Mononuclear cell (primary cell): ENCODE results near the gene BCHE. TPM values are rescaled to one million over a fixed set of nuclear protein-coding genes. Genes with fewer than 3 reads are reported as not detected.
"Not testable (repeated sequence)": the region's sequence is repeated elsewhere in the genome, so short reads cannot be mapped to it uniquely, and the experiment has no call there.

Experiments used
- H3K27me3 ChIP-seq: 2 replicates; pipeline ENCODE4 v1.6.0; 2011; ENCODE audit warnings: low read length, control low read depth; ENCODE audit not compliant: insufficient read depth
- H3K4me1 ChIP-seq: 2 replicates; pipeline ENCODE4 v1.5.1; 2011; ENCODE audit warnings: mild to moderate bottlenecking, low read length, control low read depth; ENCODE audit not compliant: insufficient read depth
- H3K4me3 ChIP-seq: 2 replicates; pipeline ENCODE4 v1.5.1; 2011; ENCODE audit warnings: mild to moderate bottlenecking, low read length, moderate library complexity
- H3K9me3 ChIP-seq: 2 replicates; pipeline ENCODE4 v1.5.1; 2011; ENCODE audit warnings: low read depth, mild to moderate bottlenecking, control low read depth, low read length
- total RNA-seq: library from RNA; depleted of rRNA; stranded (reverse); fragments of >200 nt; gene quantifications from one replicate; pipeline ENCODE4 v1.2.3, GENCODE V29; 2012

BCHE gene
- total RNA-seq, 1 donor, result not detected

DNA sequence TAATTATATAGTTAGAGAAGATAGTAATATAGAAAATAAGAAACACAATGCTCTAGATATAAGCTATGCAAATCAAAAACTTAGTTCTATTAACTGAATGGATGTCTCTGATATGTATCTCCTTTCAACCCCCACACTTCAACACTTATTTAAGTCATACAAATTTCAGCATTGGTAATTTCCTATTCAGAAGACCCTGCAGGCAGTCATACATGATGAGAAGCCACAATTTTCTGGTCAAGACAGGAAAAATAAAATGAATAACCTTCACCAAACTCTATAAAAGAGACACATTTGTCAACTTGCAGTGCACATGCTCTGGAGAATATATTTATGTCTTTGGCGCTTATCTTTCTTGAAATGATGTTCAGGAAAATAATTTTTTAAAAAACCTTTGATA lies 578 bp upstream of the BCHE start:
- Histone ChIP-seq H3K27me3 (no peaks in the 10 kb centered on the region), H3K4me3 (no peak overlapping the region), H3K4me1 (no peaks in the 10 kb centered on the region), H3K9me3 (no peaks in the 10 kb centered on the region)

DNA sequence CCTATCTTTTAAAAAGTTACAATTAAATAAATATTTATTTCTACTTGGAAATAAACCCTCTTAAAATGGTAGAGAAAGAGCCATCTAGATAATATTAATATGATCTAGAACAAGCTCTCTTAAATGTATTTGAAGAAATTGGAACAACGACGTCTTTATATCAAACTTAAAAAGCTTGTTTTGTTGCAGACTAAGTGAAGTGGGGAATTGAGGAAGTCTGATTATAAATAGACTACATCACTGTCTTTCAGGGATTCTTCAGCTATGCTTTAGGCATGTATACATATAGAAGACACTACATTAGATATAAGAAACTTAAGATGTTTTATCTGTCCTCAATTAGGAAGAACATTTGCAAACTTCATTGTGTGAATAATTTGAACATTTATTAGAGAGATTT lies 1.8 kb downstream of the BCHE start:
- no peaks in the 10 kb centered on the region for H3K4me1 ChIP-seq
- H3K4me3 ChIP-seq, result no peak overlapping the region
- no peaks in the 10 kb centered on the region for H3K9me3 ChIP-seq
- H3K27me3 ChIP-seq, result no peaks in the 10 kb centered on the region

GRCh38 chr3:165830746-165831145 lies 6.5 kb downstream of the BCHE start:
- no peaks in the 10 kb centered on the region for H3K27me3 ChIP-seq
- no peaks in the 10 kb centered on the region for H3K4me1 ChIP-seq
- no peaks in the 10 kb centered on the region for H3K9me3 ChIP-seq
- no peak overlapping the region for H3K4me3 ChIP-seq

- Histone ChIP-seq H3K9me3 (no peaks in the 10 kb centered on the region), H3K27me3 (no peaks in the 10 kb centered on the region), H3K4me3 (no peak overlapping the region), H3K4me1 (no peaks in the 10 kb centered on the region)
Measured at GRCh38 chr3:165827883-165828282, 9.3 kb downstream of the BCHE start.

DNA sequence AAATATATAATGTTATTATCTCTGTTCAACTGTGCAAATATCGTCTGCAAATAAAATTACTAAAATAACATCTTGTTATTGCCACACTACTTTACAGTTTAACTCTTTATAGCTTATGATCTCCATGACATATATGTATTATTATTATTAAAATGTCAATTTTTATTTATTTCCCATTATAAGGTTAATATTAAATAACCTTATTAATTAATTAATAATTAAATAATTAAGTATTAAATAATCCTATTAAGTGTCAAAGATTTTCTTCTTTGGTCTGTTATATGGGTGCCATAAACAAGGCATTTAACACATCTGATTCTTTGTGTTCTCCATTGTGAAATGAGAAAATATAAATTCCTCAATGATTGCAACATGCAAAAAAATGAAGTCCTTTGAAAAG lies 10.0 kb downstream of the BCHE start:
- Histone ChIP-seq H3K4me3 (no peak overlapping the region), H3K9me3 (no peaks in the 10 kb centered on the region), H3K4me1 (no peaks in the 10 kb centered on the region), H3K27me3 (no peaks in the 10 kb centered on the region)

DNA sequence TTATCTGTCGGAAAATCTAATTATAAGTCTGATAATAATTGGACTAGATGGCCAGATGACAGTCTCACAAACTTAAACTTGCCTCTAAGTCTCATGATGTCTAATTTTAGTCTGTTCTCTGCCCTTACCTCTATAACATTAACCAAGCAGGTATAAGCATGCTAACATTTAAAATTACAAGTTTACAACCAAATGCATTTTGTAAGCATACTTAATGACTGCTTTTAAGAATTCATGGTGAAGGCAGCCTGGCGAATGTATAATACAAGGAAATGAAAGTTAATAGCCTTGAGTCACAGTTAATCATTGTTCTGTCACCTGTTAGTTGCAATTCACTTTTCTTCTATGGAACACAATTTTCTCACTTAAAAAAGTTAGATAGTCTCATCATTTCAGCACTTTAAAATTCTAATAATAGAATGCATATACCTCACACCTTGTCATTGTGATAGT lies 16.5 kb downstream of the BCHE start:
- Histone ChIP-seq H3K27me3 (no peaks in the 10 kb centered on the region), H3K4me3 (no peak overlapping the region), H3K9me3 (no peaks in the 10 kb centered on the region), H3K4me1 (no peaks in the 10 kb centered on the region)

GRCh38 chr3:165817160-165817709 lies 20.0 kb downstream of the BCHE start:
- Histone ChIP-seq H3K27me3 (no peaks in the 10 kb centered on the region), H3K4me1 (no peaks in the 10 kb centered on the region), H3K9me3 (no peaks in the 10 kb centered on the region), H3K4me3 (no peak overlapping the region)

DNA sequence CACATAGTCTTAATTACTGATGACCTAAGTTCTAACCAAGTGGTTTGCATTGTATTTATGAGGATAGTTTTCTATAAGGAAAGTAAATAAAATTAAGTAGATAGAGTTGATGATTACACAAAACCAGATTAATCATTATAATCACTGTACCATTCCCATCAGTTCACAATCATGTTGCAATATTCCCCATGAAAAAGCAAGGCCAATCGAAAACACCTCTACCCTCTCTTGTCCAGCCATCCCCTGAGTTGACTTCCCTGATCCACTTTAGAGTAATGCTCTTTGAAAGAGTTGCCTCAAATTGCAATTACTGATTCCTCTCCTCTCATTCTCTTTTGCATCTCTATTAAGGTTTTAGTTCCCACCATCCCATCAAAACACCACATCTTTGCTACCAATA lies 21.0 kb downstream of the BCHE start:
- Histone ChIP-seq H3K27me3 (no peaks in the 10 kb centered on the region), H3K4me3 (no peak overlapping the region), H3K4me1 (no peaks in the 10 kb centered on the region), H3K9me3 (no peaks in the 10 kb centered on the region)

- no peaks in the 10 kb centered on the region for H3K9me3 ChIP-seq
- no peaks in the 10 kb centered on the region for H3K4me1 ChIP-seq
- no peaks in the 10 kb centered on the region for H3K27me3 ChIP-seq
- H3K4me3 ChIP-seq, result no peak overlapping the region
Measured at GRCh38 chr3:165815682-165816081, 21.5 kb downstream of the BCHE start.

DNA sequence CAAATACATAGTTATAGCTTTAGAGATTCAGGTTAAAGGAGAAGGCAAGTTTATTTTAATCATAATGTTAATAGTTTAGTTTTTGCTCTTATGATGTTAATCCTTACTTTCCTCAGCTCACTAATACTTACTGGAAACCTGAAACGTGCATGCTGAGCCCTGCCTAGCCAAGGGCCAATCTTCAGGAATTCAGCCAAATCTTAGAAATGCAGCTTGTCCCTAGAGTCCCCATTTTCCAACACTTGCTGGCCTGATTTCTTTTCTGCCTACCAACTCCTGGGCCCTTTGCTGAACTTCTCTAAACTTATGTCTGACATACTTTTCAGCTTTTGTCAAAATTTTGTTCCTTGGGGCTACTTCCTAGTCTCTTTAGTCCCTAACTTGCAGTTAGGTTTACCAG lies 22.8 kb downstream of the BCHE start:
- no peaks in the 10 kb centered on the region for H3K9me3 ChIP-seq
- no peak overlapping the region for H3K4me3 ChIP-seq
- no peaks in the 10 kb centered on the region for H3K27me3 ChIP-seq
- no peaks in the 10 kb centered on the region for H3K4me1 ChIP-seq

DNA sequence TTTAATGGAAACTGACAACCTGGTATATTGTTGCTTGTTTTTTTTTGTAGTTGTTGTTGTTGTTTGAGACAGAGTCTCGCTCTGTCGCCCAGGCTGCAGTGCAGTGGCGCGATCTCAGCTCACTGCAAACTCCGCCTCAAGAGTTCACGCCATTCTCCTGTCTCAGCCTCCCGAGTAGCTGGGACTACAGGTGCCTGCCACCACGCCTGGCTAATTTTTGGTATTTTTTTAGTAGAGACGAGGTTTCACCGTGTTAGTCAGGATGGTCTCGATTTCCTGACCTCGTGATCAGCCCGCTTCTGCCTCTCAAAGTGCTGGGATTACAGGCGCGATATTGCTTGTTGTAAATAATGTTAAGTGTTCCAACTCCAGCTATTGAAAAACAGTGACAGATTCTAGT lies 29.3 kb downstream of the BCHE start:
- not testable (repeated sequence) for H3K4me3 ChIP-seq, H3K4me1 ChIP-seq, H3K9me3 ChIP-seq, H3K27me3 ChIP-seq

DNA sequence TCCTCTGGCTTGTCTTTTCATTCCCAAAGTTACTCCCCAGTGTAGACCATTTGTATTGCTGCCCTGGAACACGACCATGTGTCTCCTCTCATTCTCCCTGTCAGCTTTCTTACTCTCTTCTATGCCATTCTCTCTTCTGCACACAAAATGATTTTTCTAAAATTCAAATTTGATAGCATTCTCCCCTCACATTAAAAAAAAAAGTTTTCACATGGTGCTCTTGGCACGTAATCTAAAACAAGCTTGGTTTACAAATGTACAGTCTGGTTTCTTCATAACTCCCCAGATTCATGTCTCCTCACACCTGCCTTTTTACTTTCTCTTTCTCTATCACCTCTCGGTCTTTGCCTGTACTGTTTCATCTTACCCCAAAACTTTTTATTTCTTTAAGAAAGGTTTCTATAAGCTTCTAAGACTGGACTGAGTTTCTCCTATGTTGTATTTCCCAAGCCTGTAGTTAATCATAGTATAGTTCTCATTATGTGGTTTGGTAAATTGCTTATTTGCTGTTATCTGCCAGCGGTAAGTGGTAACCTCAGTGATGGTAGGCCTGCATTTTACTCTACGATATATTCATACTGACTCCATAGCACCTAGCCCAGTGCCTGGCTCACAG lies 31.2 kb downstream of the BCHE start:
- Histone ChIP-seq H3K4me1 (no peaks in the 10 kb centered on the region), H3K4me3 (no peak overlapping the region), H3K9me3 (no peaks in the 10 kb centered on the region), H3K27me3 (no peaks in the 10 kb centered on the region)

- Histone ChIP-seq H3K4me3 (no peak overlapping the region), H3K4me1 (no peaks in the 10 kb centered on the region), H3K9me3 (no peaks in the 10 kb centered on the region), H3K27me3 (no peaks in the 10 kb centered on the region)
Measured at GRCh38 chr3:165803471-165803870, 33.8 kb downstream of the BCHE start.

GRCh38 chr3:165800970-165801369 lies 36.3 kb downstream of the BCHE start:
- Histone ChIP-seq H3K4me1 (no peaks in the 10 kb centered on the region), H3K9me3 (no peaks in the 10 kb centered on the region), H3K4me3 (no peak overlapping the region), H3K27me3 (no peaks in the 10 kb centered on the region)

DNA sequence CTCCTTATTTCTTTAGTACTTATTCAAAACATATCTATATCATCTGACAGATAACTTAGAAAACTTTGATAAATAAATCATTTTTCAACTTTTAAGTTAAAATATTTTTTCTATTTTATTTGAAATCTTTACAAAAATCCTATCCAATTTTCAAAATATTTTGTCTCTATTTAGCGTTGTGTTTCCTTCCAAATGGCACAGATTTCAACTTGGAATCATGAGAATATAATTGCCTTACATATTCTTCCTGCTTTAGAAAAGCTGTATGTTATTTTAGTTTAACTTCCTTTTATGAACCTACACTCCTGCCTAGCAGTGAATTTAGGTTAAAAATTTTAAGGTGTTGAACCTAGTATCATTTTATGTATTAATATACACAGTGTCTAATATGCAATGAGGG lies 38.2 kb downstream of the BCHE start:
- Histone ChIP-seq H3K9me3 (no peaks in the 10 kb centered on the region), H3K4me3 (no peak overlapping the region), H3K27me3 (no peaks in the 10 kb centered on the region), H3K4me1 (no peaks in the 10 kb centered on the region)

GRCh38 chr3:165797551-165797950 lies 39.7 kb downstream of the BCHE start:
- Histone ChIP-seq H3K9me3 (no peaks in the 10 kb centered on the region), H3K27me3 (no peaks in the 10 kb centered on the region), H3K4me1 (no peaks in the 10 kb centered on the region), H3K4me3 (no peak overlapping the region)
